Measurements from ENCODE around the gene DCLRE1B.

The DCLRE1B gene

GRCh38 chr1:113912594-113913311 is 7.6 kb downstream of the DCLRE1B start:
- peak; percentile 47 for DNase-seq (ENCODE audit: extremely low read depth, low read depth)
- TF ChIP-seq CTCF (IDR thresholded peaks at IDR 0.05; ENCODE audit: low read depth, low read length) = no peak

GRCh38 chr1:113913312-113913668 is 8.2 kb downstream of the DCLRE1B start:
- TF ChIP-seq CTCF (IDR thresholded peaks at IDR 0.05; ENCODE audit: low read depth, low read length) = no peak
- DNase-seq (ENCODE audit: extremely low read depth, low read depth) = no peak

- no peak for DNase-seq (ENCODE audit: extremely low read depth, low read depth)
Measured at GRCh38 chr1:113913887-113914664, 8.9 kb downstream of the DCLRE1B start.

GRCh38 chr1:113916974-113917373 is 11.8 kb downstream of the DCLRE1B start:
- no peak for DNase-seq (ENCODE audit: extremely low read depth, low read depth)
- no peak for TF ChIP-seq CTCF (IDR thresholded peaks at IDR 0.05; ENCODE audit: low read depth, low read length)

More at GRCh38 chr1:113913887-113914664, 8.9 kb downstream of the DCLRE1B start:
- TF ChIP-seq CTCF (IDR thresholded peaks at IDR 0.05; ENCODE audit: low read depth, low read length) = no peak

GRCh38 chr1:113917400-113918082 is 12.4 kb downstream of the DCLRE1B start:
- no peak for TF ChIP-seq CTCF (IDR thresholded peaks at IDR 0.05; ENCODE audit: low read depth, low read length)
- DNase-seq (ENCODE audit: extremely low read depth, low read depth) = no peak

- DNase-seq (ENCODE audit: extremely low read depth, low read depth) = no peak
- TF ChIP-seq CTCF (IDR thresholded peaks at IDR 0.05; ENCODE audit: low read depth, low read length) = no peak
Measured at GRCh38 chr1:113918243-113918642, 13.1 kb downstream of the DCLRE1B start.

- no peak for DNase-seq (ENCODE audit: extremely low read depth, low read depth)
- no peak for TF ChIP-seq CTCF (IDR thresholded peaks at IDR 0.05; ENCODE audit: low read depth, low read length)
Measured at GRCh38 chr1:113922957-113923356, 17.8 kb downstream of the DCLRE1B start.

Measured in AG09319 (cell line).